NB4 (cell line): Measurements from ENCODE around the gene FAM228A.

Source experiments
- DNase-seq: peaks from one replicate; pipeline ENCODE4 v3.0.0; 2010; ENCODE audit warnings: low read depth
- H3K4me3 ChIP-seq: one replicate; pipeline ENCODE4 v1.5.1; 2011; ENCODE audit warnings: mild to moderate bottlenecking, low read depth, low read length, moderate library complexity
- CTCF ChIP-seq: IDR thresholded peaks from one replicate; pipeline ENCODE4 v1.5.1; 2012; ENCODE audit warnings: low read depth, low read length
- MAX ChIP-seq: IDR thresholded peaks from 2 replicates; pipeline ENCODE4 v1.6.1; 2011; ENCODE audit warnings: low read depth, low read length
- MYC ChIP-seq: IDR thresholded peaks from 2 replicates; pipeline ENCODE4 v1.6.1; 2011; ENCODE audit warnings: low read depth, low read length
- POLR2A ChIP-seq: IDR thresholded peaks from 2 replicates; pipeline ENCODE4 v1.6.1; 2011; ENCODE audit warnings: mild to moderate bottlenecking; ENCODE audit not compliant: insufficient read length; ENCODE audit errors: extremely low read depth

The FAM228A gene

GRCh38 chr2:24237313-24237712 lies 62.5 kb downstream of the FAM228A start:
- no peak overlapping the region for H3K4me3 ChIP-seq
- TF ChIP-seq POLR2A, result no peak
- TF ChIP-seq MAX, result no peak
- TF ChIP-seq CTCF, result no peak
- no peak for TF ChIP-seq MYC
- no peak for DNase-seq

- DNase-seq, result no peak
- H3K4me3 ChIP-seq, result no peak overlapping the region
- TF ChIP-seq MAX (no peak), POLR2A (no peak), CTCF (no peak), MYC (no peak)
Measured at GRCh38 chr2:24238158-24238557, 63.3 kb downstream of the FAM228A start.

GRCh38 chr2:24239553-24239952 lies 64.7 kb downstream of the FAM228A start:
- DNase-seq, result no peak
- no peak overlapping the region for H3K4me3 ChIP-seq
- no peak for TF ChIP-seq CTCF
- TF ChIP-seq MAX, result no peak
- TF ChIP-seq POLR2A, result no peak
- TF ChIP-seq MYC, result no peak
